Cortex of kidney (tissue), 1 donor: ENCODE data around the gene R3HCC1L.

Experiments
- DNase-seq: peaks from one replicate; lab custom pipeline; 2025; lab: John Stamatoyannopoulos, UW

R3HCC1L gene

DNA sequence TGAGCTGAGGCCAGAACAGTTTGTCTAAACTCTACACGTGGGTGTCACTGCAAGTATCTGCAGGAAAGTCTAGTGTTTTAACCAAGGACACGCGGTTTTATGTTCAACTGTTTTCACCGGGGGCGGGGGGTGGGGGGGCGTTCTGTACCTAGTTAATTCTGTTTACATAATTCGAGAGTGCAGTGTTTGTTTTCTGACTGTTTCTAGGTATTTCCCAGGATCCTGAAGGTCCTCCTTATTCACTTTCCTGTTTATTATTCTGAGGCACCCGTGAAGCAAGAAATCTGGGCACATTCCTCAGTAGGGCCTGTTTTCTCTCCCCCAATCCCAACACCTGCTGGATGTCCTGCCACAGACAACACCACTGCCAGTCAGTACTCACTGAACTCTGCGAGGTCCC, 125.9 kb downstream of the R3HCC1L start:
- no peak for DNase-seq

DNA sequence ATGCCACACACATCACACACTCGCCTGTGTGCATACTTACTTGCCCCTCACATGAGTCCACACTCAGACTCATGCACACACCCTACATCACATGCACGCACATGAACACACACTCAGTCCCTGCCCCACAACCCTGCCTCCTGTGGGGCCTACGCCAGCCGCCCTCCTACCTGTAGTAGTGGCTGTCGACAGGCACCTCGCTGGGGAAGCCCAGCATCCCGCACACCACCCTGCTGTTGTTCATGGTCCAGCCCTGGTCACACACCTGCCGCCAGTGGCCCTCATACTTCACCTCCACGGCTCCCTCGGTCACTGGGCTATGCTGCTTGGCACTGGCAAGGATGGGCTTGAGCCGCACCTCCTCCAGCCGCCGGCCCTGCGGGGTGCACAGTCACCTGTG, 126.3 kb downstream of the R3HCC1L start:
- no peak for DNase-seq

DNA sequence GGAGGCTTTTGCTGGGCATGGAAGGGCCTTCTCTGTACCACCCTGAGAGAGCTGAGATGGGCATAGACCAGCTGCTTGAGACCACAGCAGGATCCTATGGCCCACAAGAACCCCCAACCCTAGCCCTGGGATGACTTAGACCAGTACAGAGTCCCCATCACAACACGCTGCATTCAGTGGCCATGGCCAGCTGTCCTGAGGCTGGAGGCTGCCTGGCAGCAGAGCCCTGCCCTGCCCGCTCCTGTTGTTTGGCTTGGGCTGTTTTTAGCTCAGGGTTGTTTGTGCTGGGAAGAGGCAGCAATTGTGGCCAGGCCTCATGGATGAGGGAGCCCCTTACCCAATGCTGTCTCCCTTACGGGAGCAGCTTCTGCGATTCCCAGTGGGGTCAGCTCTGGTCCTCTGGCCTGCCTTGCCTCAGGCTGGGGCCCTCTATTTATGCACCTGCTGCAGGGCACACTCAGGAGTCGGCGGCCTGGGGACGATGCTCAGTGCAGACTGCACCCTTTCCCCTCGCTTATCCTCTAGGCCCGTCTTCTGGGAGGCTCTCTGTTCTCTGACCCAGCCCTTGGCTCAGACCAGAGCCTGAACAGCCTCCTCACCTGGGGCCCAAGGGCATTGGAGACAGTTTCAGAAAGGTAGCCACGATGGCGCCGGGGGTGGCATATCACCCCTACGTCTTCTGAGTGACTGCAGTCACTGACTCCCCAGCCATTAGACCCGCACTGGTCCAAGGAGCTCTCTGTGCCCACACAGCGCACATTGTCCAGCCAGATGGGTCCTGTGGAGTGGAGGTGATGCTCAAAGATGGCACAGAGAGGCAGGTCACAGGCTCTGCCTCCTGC, 127.2 kb downstream of the R3HCC1L start:
- no peak for DNase-seq

DNA sequence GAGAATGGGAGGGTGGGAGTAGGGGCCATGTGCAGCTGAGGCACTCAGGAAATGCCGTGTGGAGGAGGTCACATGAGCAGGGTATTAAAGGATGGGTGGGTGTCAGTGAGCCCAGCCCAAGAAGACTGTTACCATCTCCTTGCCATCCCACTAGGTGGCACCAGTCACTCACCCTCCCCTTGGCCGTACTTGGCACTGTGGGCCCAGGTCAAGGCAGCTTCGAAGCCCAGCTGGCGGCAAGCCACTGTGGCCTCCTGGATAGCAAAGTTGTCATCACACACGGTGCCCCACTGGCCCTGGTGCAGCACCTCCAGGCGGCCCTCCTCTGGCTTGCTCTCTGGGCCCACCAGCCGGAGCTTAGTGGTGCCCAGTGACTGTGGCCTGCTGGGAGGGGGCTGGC, 128.1 kb downstream of the R3HCC1L start:
- DNase-seq = no peak

DNA sequence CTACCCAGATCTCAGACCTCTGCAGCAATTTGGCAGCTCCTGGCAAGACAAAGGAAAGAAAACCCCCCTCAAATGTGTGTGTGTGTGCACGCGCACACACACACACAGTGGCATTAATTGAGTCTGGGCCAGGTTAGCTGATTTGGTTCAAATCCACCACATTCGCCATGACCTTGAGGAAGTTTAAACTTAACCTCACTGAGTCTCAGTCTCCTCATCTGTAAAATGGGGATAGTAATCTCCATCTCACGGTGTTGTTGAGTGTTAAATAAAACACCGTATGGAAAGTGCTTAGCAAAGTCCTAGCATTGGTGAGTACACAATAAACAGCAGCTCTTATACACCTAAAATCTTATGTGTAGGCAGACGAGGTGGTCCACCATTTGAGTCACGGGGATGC, 128.6 kb downstream of the R3HCC1L start:
- no peak for DNase-seq

DNA sequence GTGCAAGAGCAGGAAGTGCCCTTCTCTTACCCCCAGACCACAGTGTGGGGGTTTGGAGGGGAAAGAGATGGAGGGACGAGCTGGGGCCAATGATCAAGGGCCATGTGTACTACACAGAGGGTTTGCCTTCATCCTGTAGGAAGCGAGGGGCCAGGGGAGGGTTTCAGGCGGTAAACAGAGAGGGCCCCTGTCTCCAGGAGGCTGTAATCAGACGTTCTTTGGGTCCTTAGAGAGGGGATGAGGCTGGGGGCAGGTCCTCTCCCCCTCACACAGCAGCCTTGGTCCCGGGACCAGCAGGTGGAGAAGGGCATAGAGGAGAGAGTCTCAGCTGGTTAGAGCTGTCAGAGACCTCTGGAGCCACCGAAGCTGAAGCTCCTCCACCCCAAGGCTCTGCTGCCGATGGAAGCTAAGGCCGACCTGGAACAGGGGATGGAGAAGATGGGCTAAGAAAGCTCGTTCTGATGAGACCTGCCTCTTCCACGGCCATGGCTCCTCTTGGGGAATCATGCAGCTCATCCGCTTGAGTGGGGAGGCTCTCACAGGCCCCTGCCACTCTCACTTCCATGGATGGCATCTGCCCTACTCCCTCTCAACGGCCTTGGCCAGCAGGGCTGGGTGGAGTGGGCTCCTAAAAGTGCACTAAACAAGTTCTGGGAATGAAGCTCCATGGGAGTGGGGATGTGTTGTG, 130.1 kb downstream of the R3HCC1L start:
- DNase-seq = no peak

DNA sequence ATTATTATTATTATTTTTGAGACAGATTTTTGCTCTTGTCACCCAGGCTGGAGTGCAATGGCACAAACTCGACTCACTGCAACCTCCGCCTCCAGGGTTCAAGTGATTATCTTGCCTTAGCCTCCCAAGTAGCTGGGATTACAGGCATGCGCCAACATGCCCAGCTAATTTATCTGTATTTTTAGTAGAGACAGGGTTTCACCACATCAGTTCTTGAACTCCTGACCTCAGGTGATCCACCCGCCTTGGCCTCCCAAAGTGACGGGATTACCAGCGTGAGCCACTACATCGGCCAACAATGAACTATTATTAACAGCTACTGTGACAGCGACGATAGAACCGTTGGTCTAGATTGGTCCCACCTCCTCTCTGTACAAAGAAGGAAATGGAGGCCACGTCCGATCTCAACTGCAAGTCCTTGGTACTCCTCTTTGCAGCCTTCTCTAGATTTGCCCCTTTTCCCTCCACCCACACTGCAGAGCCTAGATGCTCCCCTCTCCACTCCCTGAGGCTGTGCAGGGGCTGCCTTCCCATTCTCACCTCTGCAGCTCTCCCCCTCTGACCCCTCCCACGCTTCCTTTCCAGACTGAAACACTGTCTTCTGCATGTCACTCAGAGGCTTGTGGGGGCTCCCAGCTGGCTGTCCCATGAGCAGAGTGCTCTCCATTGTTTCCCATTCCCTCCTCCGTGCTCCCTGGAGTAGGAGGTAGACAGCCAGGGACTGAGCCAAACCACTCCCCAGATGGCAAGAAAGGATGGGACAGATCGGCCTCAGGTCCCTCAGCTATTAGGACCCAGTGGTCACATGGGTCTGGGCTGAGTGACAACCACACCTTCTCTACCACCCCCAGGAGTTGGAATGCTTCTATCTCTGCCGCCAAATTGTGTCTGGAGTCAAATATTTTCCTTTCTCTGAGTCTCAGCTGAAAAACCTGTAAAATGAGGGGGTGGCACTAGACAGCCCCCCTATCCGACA, 131.2 kb downstream of the R3HCC1L start:
- DNase-seq = no peak

DNA sequence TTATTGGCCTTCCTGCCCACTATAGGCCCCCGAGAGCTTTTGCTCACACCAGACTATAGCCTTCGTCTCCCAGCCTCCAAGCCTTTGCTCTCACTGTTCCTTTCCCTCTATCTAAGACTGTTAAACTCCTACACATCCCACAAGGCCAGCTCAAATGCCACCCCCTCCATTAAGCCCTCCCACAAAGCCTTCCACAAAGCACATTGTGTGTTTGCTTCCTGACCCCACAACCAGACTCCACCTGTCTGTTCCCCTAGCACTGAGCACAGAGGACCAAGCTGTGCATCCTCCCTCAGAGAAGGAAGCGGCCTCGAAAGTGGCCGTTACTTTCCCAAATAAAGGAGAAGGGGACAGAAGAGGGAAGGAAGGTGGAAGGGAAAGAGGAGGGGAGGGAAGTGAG, 132.2 kb downstream of the R3HCC1L start:
- DNase-seq = no peak

DNA sequence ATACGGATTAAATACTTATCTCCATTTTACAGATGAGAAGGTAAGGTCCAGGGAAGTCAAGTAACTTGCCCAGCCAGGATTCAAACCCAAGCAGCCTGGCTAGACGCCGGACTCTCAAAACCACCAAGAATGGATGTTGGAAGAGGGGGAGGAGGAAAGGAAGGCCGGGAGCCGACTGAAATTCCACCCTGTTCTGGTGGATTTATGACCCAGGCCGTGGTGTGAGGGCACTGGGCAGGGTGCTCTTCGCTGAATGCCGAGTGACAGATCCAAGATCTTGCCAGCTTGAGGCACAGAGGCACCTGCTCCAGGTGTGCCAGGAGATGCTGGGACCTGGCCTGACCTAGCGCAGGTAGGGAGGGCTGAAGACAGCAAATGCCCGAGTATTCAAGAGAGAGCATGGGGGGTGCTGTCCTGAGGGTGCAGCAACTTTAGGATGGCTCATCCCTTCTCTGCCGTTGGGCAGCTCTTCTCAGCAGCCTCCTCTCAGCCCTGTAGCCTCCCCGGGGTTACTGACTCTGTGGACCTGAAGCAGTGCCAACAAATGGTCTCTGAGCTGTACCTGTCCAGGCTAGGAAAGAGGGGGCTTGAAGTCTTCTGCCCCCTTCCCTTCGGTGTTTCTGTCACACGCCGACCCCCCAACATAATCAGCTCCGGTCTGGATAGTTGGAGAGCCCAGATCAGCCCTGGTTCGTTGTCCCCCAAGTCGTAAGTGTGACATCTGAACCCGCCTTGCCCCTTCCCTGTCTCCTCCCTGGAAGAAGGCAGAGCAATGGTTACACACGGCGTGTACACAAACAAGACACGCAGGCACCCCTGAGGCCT, 132.8 kb downstream of the R3HCC1L start:
- no peak for DNase-seq

DNA sequence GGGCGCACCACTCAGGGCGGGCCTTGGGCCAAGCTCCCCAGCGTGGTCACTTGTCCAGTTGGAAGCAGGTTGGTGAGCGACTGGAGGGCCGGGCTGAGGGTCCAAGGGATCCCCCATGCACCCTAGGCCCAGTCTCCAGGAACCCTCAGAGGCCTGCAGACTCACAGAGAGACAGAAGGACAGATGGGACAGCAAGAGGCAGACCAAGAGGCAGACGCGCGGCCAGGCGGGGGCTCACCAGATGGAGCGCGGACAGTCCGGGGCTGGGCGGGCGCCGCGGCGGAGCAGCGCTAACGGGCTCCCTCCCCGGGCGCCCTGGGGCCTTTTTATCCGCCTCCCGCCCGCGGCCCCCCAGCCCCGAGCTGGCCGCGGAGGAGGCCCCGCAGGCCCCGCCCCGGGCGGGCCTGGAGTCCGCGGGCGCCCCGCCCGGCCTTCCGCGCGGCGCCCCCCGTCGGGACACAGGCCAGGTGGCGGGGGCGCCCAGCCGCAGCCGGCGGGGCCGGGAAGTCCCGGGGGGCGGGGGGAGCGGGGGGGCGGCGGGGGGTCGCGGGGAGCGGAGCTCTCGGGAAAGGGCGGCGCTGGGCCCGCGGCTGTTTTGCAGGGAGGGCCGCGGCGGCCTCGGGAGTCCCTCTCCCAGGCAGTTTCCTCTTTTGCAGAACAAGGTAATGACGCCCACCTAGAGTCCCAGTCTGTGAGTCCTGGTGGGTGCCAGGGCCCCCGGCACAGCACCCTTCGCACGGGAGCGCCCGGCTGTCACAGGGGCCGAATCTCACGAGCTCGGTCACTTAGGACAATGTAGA, 133.6 kb downstream of the R3HCC1L start, which contains the start of gene LOXL4:
LOXL4 (minus strand) TSS at position 301 of the 800 bp plus-strand sequence. CDS start 5,175 bp downstream, outside the sequence.
- no peak for DNase-seq

DNA sequence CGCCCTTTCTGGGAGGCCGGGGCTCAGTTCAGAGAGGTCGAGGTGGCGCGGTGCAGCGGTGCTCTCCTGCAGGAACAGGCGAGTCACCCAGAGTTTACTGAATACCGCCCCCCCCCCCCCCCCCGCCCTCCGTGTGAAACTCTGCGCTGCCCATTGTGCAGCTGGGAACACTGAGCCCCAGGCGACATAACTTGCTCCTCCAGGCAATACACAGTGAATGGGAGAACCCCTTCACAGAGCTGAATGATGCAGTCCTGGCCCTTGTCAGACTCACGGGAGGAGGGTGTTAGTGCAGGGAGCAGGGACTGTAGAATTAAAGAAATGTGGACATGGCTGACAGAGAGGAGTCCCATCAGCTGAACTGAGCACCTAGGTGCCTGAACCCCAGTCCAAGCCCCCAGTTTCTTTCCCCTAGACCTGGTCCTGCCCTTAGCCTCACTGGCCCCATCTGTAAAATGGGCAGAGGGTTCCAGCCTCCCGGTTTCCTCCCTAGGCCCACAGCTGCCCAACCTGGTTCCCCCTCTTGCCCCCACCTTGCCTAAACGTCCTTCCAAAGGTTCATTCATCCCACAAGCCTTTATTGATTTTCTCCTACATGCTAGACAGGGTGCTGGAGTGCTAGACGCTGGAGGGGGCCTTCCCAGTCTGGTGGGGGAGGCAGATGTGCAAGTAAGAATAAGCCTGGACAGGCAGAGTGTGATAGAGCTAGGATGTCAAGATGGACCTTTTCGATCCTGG, 134.4 kb downstream of the R3HCC1L start:
- no peak for DNase-seq

DNA sequence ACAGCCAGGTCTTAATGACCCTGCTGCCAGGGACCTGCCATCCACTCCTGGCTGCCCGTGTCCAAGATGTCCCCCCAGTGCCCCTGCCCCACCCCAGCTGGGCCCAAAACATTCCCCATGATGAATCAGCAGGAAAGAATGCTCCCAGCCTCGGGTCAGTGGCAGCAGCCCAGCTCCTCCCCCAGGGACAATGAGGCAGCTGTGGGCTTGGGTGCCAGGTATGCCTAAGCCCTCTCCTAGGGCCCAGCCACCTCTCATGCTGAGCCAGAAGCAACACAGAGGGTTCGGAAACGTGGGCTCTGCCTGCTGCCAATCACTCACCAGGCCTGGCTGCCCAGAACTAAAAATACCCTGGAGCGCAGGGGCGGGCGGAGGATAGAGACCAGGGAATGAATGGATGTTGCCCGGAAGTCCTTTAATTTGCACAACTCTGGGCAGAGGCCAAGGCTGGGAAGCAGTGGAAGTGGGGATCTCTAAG, 135.0 kb downstream of the R3HCC1L start:
- DNase-seq = no peak

DNA sequence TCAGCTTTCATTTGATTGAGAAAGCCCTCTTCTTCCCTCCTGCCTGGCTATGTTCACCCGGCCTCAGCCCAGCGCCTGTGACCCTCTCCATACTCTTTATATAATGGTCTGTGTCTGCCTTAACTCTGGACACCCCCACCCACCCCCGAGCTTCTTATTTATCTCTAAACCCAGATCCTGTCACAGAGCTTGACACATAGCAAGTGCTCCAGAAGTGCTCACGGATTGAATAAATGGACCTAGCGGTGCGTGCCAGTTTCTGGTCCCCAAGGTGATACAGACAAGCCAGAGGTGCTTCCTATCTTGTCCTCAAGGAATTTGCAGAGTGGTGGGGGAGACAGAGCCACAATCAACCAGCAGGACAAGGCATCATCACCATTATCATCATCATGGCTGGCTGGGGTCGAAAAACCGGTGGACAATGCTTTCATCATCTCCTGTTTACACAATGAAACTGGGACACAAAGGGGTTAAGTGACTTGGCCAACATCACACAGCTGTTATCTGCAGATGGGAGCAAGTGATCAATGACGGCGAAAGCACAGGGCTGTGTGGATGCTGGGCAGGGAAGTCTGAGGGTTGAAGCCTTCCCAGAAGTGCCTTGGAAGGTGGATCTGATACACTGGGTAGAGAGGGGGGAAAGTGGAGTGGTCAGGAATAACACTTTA, 135.8 kb downstream of the R3HCC1L start:
- DNase-seq = no peak

DNA sequence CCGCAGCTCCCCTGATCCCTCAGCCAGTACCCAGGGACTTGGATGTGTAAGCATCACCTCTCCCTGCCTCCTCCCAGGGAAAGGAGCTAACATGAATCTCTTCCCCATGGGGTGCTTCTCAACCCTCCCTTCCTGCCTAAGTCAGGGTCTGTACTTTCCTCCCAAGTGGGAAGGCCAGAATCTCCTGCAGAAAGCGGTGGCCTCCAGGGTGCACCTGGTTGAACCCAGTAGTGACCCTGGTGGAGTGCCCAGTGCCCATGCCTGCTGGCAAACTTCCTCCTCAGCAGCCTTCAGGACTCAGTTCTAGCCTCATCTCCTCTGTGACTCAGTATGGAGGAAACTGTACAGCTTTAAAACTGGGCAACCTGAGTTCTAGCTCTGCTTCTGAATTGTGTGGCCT, 136.3 kb downstream of the R3HCC1L start:
- DNase-seq = no peak

DNA sequence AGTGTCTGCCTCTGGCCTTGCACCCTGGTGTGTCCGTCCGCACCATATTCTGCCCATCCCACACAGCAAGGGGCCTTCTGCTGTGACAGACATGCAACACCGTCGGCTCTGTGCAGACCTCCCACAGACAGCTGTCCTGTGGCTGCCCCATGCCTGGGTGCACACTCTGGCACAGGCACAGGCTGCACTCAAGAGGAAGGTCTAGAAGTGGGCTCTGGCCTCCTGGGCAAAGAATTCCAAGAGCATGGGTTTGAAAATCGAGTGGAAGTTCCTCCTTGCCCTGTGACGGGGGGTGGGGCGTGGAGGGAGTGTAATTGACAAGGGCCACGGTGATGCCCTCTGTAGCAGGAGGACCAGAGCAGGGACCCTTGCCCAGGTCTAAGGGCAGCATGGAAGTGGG, 137.8 kb downstream of the R3HCC1L start:
- no peak for DNase-seq

DNA sequence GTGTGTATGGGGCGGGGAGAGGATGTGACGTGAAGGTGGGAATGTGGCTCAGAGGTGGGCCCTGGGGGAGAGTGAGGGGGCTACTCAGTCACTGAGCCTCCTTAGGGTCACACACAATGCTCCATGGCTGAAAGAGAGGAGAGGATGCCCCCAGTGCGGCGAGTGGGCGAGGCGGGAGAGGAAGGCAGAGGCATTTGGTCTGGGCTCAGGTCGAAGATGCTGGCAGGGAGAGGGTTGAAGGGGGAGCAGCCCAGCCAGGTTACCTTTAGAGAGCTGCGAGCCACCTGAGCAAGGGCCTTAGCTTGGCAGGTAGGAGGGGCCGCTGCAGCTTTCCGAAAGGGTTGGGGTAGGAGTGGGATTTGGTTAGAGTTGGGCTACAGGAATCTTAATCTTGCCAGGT, 138.2 kb downstream of the R3HCC1L start:
- no peak for DNase-seq

DNA sequence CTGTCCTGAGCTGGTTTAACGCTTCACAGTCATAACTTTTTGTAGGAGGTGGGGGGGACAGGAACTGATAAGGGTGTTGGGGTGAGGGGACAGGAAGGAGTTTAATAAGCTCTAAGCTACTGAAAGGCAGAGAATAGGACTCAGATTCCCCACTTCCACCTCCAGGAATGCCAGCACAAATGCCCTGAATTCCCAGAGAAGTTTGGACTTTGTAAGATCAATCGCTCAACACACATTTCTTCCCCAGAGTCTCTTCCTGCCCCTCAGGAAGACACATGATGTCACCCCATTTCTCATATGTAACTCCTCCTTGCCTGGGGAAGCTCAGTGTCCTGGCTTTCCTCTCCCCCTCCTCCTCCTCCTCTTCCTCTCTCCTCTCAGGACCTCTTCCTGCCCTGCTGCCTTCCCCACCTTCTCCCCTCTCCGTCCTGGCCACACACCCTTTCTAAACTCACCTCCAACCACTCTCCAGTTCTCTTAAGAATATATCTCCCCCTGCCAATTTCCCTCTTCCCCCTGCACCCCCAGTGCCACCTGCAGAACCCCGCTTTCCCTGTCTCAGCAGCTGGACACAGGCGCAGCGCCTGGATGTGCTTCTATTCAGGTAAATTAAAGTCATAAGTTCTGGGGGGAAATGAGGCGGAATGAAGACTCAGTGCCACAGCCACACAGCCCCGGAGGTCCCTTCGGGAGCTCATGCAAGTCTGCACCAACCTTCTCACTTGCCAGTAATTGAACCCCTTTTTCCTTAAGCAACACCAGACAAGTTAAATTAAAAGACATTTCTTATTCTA, 138.8 kb downstream of the R3HCC1L start:
- DNase-seq = no peak

DNA sequence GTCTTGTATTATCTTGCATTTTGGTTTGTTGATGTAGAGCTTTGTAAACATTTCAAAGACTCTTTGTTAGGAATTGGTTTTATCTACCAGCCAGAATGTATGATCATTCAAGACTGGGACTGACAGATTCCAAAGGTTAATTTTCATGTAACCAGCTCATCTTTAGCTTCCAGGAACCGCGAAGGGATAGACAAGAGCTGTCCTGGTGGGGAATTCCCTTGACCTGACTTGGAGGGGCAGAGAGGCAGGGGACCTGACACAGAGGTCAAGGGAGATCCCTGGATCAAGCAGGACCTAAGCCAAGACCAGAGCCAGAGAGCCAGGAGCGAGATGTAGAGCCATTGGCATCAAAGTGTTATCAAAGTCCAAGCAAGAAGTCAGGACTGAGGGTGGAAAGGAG, 140.1 kb downstream of the R3HCC1L start:
- DNase-seq = no peak
